GM10847 (cell line): ENCODE measurements around the gene LDB2.

Experiments used
- POLR2A ChIP-seq: IDR thresholded peaks from 2 replicates; pipeline ENCODE4 v1.6.1; 2011; ENCODE audit not compliant: insufficient read length; ENCODE audit errors: extremely low read depth

LDB2 gene

GRCh38 chr4:16738558-16738957, 159.9 kb downstream of the LDB2 start:
- TF ChIP-seq POLR2A = no peak

GRCh38 chr4:16733509-16733908, 164.9 kb downstream of the LDB2 start:
- TF ChIP-seq POLR2A = no peak

- no peak for TF ChIP-seq POLR2A
Measured at GRCh38 chr4:16732741-16733140, 165.7 kb downstream of the LDB2 start.

GRCh38 chr4:16731776-16732380, 166.6 kb downstream of the LDB2 start:
- no peak for TF ChIP-seq POLR2A

DNA sequence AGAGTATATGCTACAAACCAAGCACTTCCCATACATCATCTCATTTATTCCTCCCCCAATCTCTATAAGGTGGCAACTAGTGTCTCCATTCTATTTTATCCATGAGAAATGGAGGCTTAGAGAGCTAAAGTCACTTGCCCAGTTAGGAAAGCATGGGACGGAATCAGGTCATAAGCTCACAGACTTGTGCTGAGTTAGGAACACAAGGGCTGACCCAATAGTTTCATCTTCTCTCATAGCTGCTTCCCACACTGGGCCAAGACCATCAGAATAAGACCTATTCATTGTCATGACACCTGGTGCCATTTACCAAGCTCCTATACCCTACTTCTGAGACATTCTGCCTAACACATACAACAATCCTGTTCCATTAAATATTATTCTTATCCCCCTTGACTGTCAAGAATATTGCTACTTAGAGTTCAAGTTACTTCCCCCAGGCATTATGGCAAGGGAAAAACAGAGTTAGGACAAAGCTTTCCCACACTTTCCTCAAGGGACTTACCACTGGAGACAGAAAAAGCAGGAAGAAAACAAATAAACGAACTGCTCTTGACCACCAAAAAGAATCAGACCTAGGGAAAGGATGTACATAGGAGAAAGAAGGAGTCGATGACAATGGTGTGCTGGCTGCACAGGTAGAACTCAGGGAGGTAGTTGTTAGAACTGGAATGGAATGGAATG, 167.8 kb downstream of the LDB2 start:
- no peak for TF ChIP-seq POLR2A

DNA sequence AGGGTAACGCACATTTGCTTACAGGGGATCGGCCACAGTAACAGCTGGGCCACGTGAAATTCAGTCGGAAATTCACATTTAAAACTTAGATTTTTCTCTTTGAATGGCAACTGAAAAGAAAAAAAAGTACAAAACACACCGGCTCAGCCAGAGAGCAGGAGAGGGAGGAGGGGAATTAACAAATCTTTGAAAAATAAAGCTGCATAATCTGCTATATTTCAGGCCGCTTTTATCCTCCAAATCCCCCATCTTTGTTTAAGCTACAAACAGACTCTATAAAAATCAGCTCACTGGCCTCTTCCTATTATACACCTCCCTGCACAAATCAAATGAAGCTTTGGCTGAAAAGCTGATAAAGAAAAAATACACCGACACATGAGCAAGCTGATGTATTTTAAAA, 169.1 kb downstream of the LDB2 start:
- TF ChIP-seq POLR2A = no peak

DNA sequence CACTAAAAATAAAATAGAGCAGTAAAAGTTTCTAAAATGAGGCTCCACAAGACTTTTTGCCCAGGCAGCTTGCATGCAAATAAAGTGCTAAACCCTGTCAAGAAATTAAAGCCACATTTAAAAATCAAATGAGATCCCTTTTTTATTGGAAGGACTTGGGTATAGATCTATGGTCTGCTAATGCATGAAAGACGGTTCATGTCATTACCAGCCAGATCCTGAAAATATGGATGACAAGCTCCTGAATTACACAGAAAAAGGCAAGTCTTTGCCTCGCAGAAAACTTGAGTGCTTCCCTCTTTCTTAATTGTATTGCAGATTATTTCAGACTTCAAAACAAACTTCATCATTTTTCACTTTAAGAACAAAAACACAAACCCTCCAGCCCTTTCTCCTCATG, 169.6 kb downstream of the LDB2 start:
- TF ChIP-seq POLR2A = no peak

- no peak for TF ChIP-seq POLR2A
Measured at GRCh38 chr4:16728111-16728510, 170.3 kb downstream of the LDB2 start.

DNA sequence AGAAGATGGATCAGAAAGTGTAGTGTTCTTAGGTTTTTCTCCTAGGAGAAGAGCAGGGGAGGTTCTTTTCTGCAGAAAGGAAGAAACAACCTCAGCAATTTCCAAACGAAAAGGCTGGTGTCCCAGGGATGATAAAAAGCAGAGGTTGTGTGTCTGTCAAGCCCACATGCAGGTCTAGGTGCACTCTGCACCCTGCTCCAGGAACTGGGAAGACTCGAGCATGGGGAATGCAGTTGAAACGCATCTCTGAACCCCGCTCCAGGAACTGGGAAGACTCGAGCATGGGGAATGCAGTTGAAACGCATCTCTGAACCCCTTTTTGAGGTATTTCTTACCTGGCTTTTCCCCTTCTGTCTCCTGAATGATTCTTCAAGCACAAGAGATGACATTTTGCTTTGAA, 171.2 kb downstream of the LDB2 start:
- no peak for TF ChIP-seq POLR2A

DNA sequence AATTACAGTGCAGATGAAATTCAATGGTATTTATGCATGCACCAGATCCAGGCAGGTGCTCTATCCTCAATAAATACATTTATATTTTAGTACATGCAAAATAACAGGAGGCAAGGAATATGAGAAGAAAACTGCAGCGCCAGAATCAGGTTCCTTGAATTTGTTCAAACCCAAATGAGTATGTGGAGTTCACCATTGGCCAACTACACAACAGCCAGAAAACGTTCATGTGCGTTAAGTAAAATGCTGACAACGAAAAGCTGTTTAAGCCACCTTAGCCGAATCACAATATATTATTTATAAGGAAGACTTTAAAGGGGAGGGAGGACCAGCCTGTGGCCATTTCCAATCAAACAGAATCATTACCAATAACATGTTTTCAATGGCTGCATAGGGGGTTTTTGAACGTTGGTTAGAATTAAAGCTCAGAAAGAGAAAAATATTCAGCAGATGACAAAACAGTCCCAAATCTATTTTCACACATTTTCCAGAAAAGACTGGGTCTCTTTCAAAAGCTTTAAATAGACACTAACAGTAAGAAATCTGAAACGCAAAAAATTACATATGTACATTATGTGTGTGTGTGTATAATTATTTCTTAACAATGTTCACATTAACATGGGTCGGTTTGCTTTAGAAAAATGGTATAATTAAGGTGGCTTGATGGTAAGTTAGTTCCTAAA, 171.9 kb downstream of the LDB2 start:
- TF ChIP-seq POLR2A = no peak

DNA sequence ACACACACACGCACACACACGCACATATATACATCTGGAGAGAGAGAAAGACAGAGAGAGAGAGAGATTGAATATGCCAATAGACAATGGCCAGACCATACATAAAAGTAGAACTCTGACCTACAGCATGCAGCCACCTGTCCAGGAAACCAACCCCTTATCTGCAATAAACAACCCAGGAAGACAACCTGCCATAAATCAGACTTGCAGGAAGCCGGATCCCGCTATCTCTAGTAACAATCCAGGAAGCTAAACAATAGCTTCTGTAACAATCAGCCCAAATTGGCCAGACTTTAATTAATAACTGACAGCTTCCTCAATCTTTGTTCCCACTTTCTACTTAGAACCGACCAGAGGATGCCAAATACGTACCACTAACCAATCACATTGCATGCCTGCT, 173.2 kb downstream of the LDB2 start:
- no peak for TF ChIP-seq POLR2A

- no peak for TF ChIP-seq POLR2A
Measured at GRCh38 chr4:16722416-16722815, 176.0 kb downstream of the LDB2 start.

DNA sequence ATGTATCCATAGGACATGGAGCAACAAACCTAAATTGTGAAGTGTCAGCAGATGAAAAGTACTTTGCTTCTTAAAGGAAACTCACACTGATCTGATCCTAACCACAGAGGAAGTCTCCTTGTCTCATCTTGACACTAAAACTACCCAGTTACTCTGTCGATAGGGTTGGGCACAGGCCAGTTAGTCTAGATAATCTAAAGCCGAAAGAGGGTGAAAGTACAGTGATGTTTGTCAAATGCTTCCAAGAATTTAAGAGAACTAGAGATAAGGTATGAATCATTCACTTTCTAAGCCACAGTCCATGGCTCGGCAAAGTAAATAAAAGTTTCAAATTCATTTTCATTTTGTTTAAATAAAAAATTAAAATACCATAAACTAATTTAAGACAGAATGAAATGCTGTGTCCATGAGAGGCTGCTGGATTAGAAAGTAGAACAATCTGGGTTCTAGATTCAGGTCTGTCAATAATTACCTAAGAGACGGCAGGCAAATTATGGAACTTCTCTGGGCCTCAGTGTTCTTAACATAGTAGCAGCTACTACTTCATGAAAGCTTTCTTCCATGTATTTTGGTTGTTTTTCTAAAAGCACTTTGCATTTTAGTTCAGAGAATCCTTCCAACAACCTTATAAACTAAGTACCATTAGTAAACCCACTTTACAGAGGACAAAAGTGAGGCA, 176.7 kb downstream of the LDB2 start:
- TF ChIP-seq POLR2A = no peak

GRCh38 chr4:16720761-16721160, 177.7 kb downstream of the LDB2 start:
- TF ChIP-seq POLR2A = no peak

DNA sequence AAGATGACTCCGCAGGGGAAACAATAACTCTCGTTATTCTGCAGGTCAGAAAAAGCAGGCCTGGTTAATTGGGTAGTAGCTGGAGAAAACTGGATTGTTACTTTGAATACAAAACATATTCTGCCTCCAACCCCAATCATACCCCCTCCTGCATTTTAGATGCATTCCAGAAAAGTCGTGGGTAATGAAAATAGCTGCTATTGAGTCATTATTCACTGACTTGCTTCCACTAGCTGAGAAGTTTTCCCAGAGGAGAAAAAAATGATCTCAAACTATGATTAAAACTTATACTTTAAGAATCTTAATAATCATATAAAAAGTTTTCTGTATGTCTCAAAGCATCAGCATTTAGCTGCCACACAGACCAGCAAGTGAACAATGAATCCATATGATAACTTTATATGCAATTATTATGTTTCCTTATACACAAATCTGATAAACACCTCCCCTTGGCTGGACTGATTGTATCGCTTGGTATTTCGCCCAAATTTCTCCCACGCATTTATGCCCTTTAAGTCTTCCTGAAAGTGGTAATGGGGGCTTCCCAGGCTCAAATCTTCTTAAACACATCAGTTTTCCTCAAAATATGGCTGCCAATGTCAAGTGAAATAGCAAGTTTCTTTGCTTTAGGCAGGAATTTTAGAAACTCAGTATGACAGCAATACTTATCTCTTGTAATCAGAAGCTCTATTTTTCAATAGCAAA, 181.0 kb downstream of the LDB2 start:
- TF ChIP-seq POLR2A = no peak
